ENCODE measurements around the gene NIT1.

NIT1 gene

GRCh38 chr1:161117759-161118581 is at the start of gene NIT1, which contains the start of gene PFDN2:
Gene NIT1 (plus strand): TSS chr1:161118105. CDS start chr1:161118177, 72 bp downstream.
Gene PFDN2 (minus strand): TSS chr1:161118037. CDS start chr1:161118026, 11 bp downstream.
- peak; percentile 66 to 85 (median 74) for DNase-seq (ENCODE audit: low read depth in 4 of 4, low spot score in 1 of 4)

- DNase-seq (ENCODE audit: low read depth in 4 of 4, low spot score in 1 of 4): peak in 3 of 4 experiments; percentile 47 to 78 (median 65)
These were observed 49.3 kb upstream of the NIT1 start for GRCh38 chr1:161068306-161069234.

GRCh38 chr1:161069241-161069640 is 48.7 kb upstream of the NIT1 start:
- DNase-seq (ENCODE audit: low read depth in 4 of 4, low spot score in 1 of 4): no peak

- peak in 2 of 4 experiments; percentile 64 to 79 for DNase-seq (ENCODE audit: low read depth in 4 of 4, low spot score in 1 of 4)
These were observed 48.1 kb upstream of the NIT1 start, which contains the start of gene ARHGAP30 for GRCh38 chr1:161069731-161070270. Gene ARHGAP30 (minus strand): TSS chr1:161069891. CDS start chr1:161069624, 267 bp downstream.

- DNase-seq (ENCODE audit: low read depth in 4 of 4, low spot score in 1 of 4): no peak
These were observed 47.1 kb upstream of the NIT1 start for GRCh38 chr1:161070761-161071160.

- peak in 1 of 4 experiments; percentile 24 for DNase-seq (ENCODE audit: low read depth in 4 of 4, low spot score in 1 of 4)
These were observed 46.0 kb upstream of the NIT1 start for GRCh38 chr1:161071886-161072371.

GRCh38 chr1:161072751-161073449 is 45.0 kb upstream of the NIT1 start:
- no peak for DNase-seq (ENCODE audit: low read depth in 4 of 4, low spot score in 1 of 4)

GRCh38 chr1:161073474-161074121 is 44.3 kb upstream of the NIT1 start:
- no peak for DNase-seq (ENCODE audit: low read depth in 4 of 4, low spot score in 1 of 4)

- no peak for DNase-seq (ENCODE audit: low read depth in 4 of 4, low spot score in 1 of 4)
These were observed 43.1 kb upstream of the NIT1 start for GRCh38 chr1:161074676-161075368.

GRCh38 chr1:161076410-161076809 is 41.5 kb upstream of the NIT1 start:
- no peak for DNase-seq (ENCODE audit: low read depth in 4 of 4, low spot score in 1 of 4)

- no peak for DNase-seq (ENCODE audit: low read depth in 4 of 4, low spot score in 1 of 4)
These were observed 40.5 kb upstream of the NIT1 start for GRCh38 chr1:161077426-161077825.

- no peak for DNase-seq (ENCODE audit: low read depth in 4 of 4, low spot score in 1 of 4)
These were observed 38.3 kb upstream of the NIT1 start for GRCh38 chr1:161079436-161080110.

GRCh38 chr1:161080441-161081405 is 37.2 kb upstream of the NIT1 start:
- no peak for DNase-seq (ENCODE audit: low read depth in 4 of 4, low spot score in 1 of 4)

GRCh38 chr1:161081519-161081918 is 36.4 kb upstream of the NIT1 start:
- no peak for DNase-seq (ENCODE audit: low read depth in 4 of 4, low spot score in 1 of 4)

- DNase-seq (ENCODE audit: low read depth in 4 of 4, low spot score in 1 of 4): no peak
These were observed 35.4 kb upstream of the NIT1 start for GRCh38 chr1:161082483-161082882.

- DNase-seq (ENCODE audit: low read depth in 4 of 4, low spot score in 1 of 4): no peak
These were observed 34.7 kb upstream of the NIT1 start for GRCh38 chr1:161082996-161083747.
